Common myeloid progenitor, CD34-positive (primary cell): ENCODE measurements around the gene CAMK2A. TPM values are rescaled to one million over a fixed set of nuclear protein-coding genes. Genes with fewer than 3 reads are reported as not detected.
A peak's percentile ranks its signal among the peaks of the same experiment; 100 is the strongest.

Experiments
- CTCF ChIA-PET: fragments of 350-600 bp; sonication (Branson Sonifier 250); formaldehyde crosslinking; loops from one replicate; lab custom pipeline; 2021; ENCODE audit warnings: antibody characterized with exemption; lab: Charles Lee
- POLR2A ChIA-PET: fragments of 350-600 bp; sonication (Branson Sonifier 250); formaldehyde crosslinking; loops from one replicate; lab custom pipeline; 2021; ENCODE audit warnings: antibody characterized with exemption; lab: Charles Lee
- DNase-seq, 3 donors: peaks; one replicate each; pipeline versions ENCODE4 v3.0.0 to v3.0.0-alpha.2; 2013
- H3K27ac ChIP-seq, 2 experiments: 1 replicate in 1 of 2; 2 replicates in 1 of 2; pipeline ENCODE4 v1.7.0; 2013; ENCODE audit warnings: inconsistent platforms in 2 of 2, low read length in 2 of 2, mild to moderate bottlenecking in 2 of 2, low read depth in 1 of 2, moderate library complexity in 1 of 2; ENCODE audit not compliant: severe bottlenecking in 2 of 2, insufficient read depth in 1 of 2, poor library complexity in 1 of 2
- H3K27me3 ChIP-seq, 5 experiments: replicated peaks in 2 of 5; 1 replicate in 3 of 5; 2 replicates in 2 of 5; pipeline versions ENCODE4 v1.6.1 to v1.7.0; 2013; ENCODE audit warnings: low read length in 4 of 5, mild to moderate bottlenecking in 2 of 5, moderate library complexity in 2 of 5, inconsistent platforms in 1 of 5; ENCODE audit not compliant: insufficient read depth in 5 of 5, control insufficient read depth in 4 of 5
- H3K36me3 ChIP-seq, 4 experiments: 1 replicate in 2 of 4; 2 replicates in 2 of 4; pipeline versions ENCODE4 v1.6.1 to v1.7.0; 2013; ENCODE audit warnings: low read length in 3 of 4, control low read depth in 1 of 4, mild to moderate bottlenecking in 1 of 4; ENCODE audit not compliant: control insufficient read depth in 4 of 4, insufficient read depth in 4 of 4
- H3K4me1 ChIP-seq, 4 experiments: 1 replicate in 3 of 4; 2 replicates in 1 of 4; pipeline versions ENCODE4 v1.6.1 to v1.7.1; 2013; ENCODE audit warnings: low read length in 3 of 4, mild to moderate bottlenecking in 3 of 4, control low read depth in 1 of 4, inconsistent platforms in 1 of 4, moderate library complexity in 1 of 4; ENCODE audit not compliant: control insufficient read depth in 4 of 4, insufficient read depth in 4 of 4; ENCODE audit errors: control extremely low read depth in 1 of 4
- H3K4me3 ChIP-seq, 7 experiments: 1 replicate in 4 of 7; 2 replicates in 3 of 7; pipeline versions ENCODE4 v1.5.1 to v1.7.0; 2013; ENCODE audit warnings: mild to moderate bottlenecking in 7 of 7, low read length in 6 of 7, moderate library complexity in 6 of 7, inconsistent platforms in 2 of 7, low read depth in 2 of 7, control low read depth in 1 of 7; ENCODE audit not compliant: insufficient read depth in 4 of 7, control insufficient read depth in 1 of 7; ENCODE audit errors: extremely low read depth in 1 of 7
- H3K9me3 ChIP-seq, 5 experiments: 1 replicate in 4 of 5; 2 replicates in 1 of 5; pipeline versions ENCODE4 v1.6.1 to v1.7.1; 2013; ENCODE audit warnings: low read length in 4 of 5, mild to moderate bottlenecking in 2 of 5, inconsistent platforms in 1 of 5, low read depth in 1 of 5, moderate library complexity in 1 of 5; ENCODE audit not compliant: control insufficient read depth in 4 of 5, insufficient read depth in 2 of 5; ENCODE audit errors: control extremely low read depth in 1 of 5
- WGBS: methylation state at CpG from one replicate; pipeline ENCODE4 v1.1.5; 2013; ENCODE audit not compliant: insufficient coverage; 5-methylcytosine and 5-hydroxymethylcytosine counted together
- polyA plus RNA-seq: library from polyadenylated mRNA; unstranded; fragments of 120-200 nt; gene quantifications from one replicate; pipeline ENCODE4 v1.2.1, GENCODE V29; 2013

CAMK2A gene
- polyA plus RNA-seq, result not detected

- Histone ChIP-seq H3K9me3 (no peaks in the 10 kb centered on the region), H3K4me1 (peaks cover 0 to 2% (median 0%) of the 10 kb centered on the region in 4 experiments), H3K27ac (no peak within 1 kb of the TSS), H3K4me3 (no peak within 1 kb of the TSS), H3K27me3 (peaks cover 0 to 11% (median 1%) of the 10 kb centered on the region in 5 experiments), H3K36me3 (no peaks in the 10 kb centered on the region)
- peak in 1 of 3 donors; percentile 12 for DNase-seq
- 52% methylated on average over 24 of the region's 26 CpGs for WGBS
- ChIA-PET CTCF (interaction anchor here (0.9 to 1.6 kb wide), 3 partner anchors 10 to 61 kb away, joined by 3 to 4 read pairs (median 4); no protein-coding TSS in a partner anchor), POLR2A (no interaction called here)
Measured at GRCh38 chr5:150289551-150290390, at the start of gene CAMK2A. TSS of gene CAMK2A (minus strand) at chr5:150289773. CDS start at chr5:150289625, 148 bp downstream.

GRCh38 chr5:150339165-150339564 is 49.6 kb upstream of the CAMK2A start:
- ChIA-PET POLR2A (no interaction called here), CTCF (interaction anchor here (0.9 to 2.8 kb wide), 2 partner anchors 10 to 15 kb away, joined by 3 to 10 read pairs; no protein-coding TSS in a partner anchor)
- no peak for DNase-seq
- Histone ChIP-seq H3K36me3 (no peaks in the 10 kb centered on the region), H3K9me3 (no peaks in the 10 kb centered on the region), H3K4me1 (no peaks in the 10 kb centered on the region), H3K27me3 (no peaks in the 10 kb centered on the region), H3K4me3 (no peak overlapping the region), H3K27ac (no peak overlapping the region)
- WGBS, result 85% methylated on average over 5 of the region's 5 CpGs

- CTCF ChIA-PET, result interaction anchor here (0.9 to 2.8 kb wide), 2 partner anchors 11 to 16 kb away, joined by 3 to 10 read pairs; no protein-coding TSS in a partner anchor
- POLR2A ChIA-PET, result no interaction called here
Measured at GRCh38 chr5:150338546-150338945, 49.0 kb upstream of the CAMK2A start.

GRCh38 chr5:150335778-150336177 is 46.2 kb upstream of the CAMK2A start:
- no peaks in the 10 kb centered on the region for H3K36me3 ChIP-seq
- 100% methylated on average over 2 of the region's 4 CpGs for WGBS
- ChIA-PET CTCF (interaction anchor here (1.2 to 2.2 kb wide), 2 partner anchors 14 to 15 kb away, joined by 4 to 8 read pairs; no protein-coding TSS in a partner anchor), POLR2A (no interaction called here)
- H3K27me3 ChIP-seq, result peaks cover 0 to 3% (median 0%) of the 10 kb centered on the region in 5 experiments
- no peaks in the 10 kb centered on the region for H3K9me3 ChIP-seq
- H3K27ac ChIP-seq, result no peak overlapping the region
- no peaks in the 10 kb centered on the region for H3K4me1 ChIP-seq
- no peak overlapping the region for H3K4me3 ChIP-seq
- DNase-seq, result no peak

More at GRCh38 chr5:150338546-150338945, 49.0 kb upstream of the CAMK2A start:
- Histone ChIP-seq H3K4me3 (no peak overlapping the region), H3K4me1 (no peaks in the 10 kb centered on the region), H3K36me3 (no peaks in the 10 kb centered on the region), H3K27ac (no peak overlapping the region), H3K9me3 (no peaks in the 10 kb centered on the region), H3K27me3 (no peaks in the 10 kb centered on the region)
- no peak for DNase-seq
- 98% methylated on average over 11 of the region's 11 CpGs for WGBS

- POLR2A ChIA-PET, result no interaction called here
- Histone ChIP-seq H3K9me3 (no peaks in the 10 kb centered on the region), H3K27me3 (peaks cover 0 to 4% (median 0%) of the 10 kb centered on the region in 5 experiments), H3K36me3 (no peaks in the 10 kb centered on the region), H3K4me3 (no peak overlapping the region), H3K4me1 (no peaks in the 10 kb centered on the region), H3K27ac (no peak overlapping the region)
- DNase-seq, result no peak
- CTCF ChIA-PET, result interaction anchor here (1.2 to 1.4 kb wide), 2 partner anchors 25 to 31 kb away, joined by 3 to 4 read pairs; no protein-coding TSS in a partner anchor
- 92% methylated on average over 5 of the region's 5 CpGs for WGBS
Measured at GRCh38 chr5:150333400-150333799, 43.8 kb upstream of the CAMK2A start.

GRCh38 chr5:150329881-150330876 is 40.6 kb upstream of the CAMK2A start:
- peaks cover 0 to 8% (median 0%) of the 10 kb centered on the region in 5 experiments for H3K27me3 ChIP-seq
- ChIA-PET POLR2A (no interaction called here), CTCF (interaction anchor here (1.4 kb wide), 1 partner anchor 9 kb away, joined by 4 read pairs; no protein-coding TSS in a partner anchor)
- no peak for DNase-seq
- 79% methylated on average over 6 of the region's 17 CpGs for WGBS
- no peak overlapping the region for H3K4me3 ChIP-seq
- H3K4me1 ChIP-seq, result no peaks in the 10 kb centered on the region
- no peaks in the 10 kb centered on the region for H3K36me3 ChIP-seq
- H3K27ac ChIP-seq, result no peak overlapping the region
- no peaks in the 10 kb centered on the region for H3K9me3 ChIP-seq
